ENCODE measurements around the gene AUTS2.

GRCh38 chr7:69749372-69749979 lies 151.2 kb downstream of the AUTS2 start:
- TF ChIP-seq CTCF (IDR thresholded peaks at IDR 0.05 in 2 of 3, conservative IDR thresholded peaks at IDR 0.05 in 1 of 3; ENCODE audit: insufficient read depth in 2 of 3, low read depth in 1 of 3, low read length in 3 of 3) (no peak), NRF1 (conservative IDR thresholded peaks at IDR 0.05 in 1 of 2, IDR thresholded peaks at IDR 0.05 in 1 of 2) (no peak), ZHX1 (conservative IDR thresholded peaks at IDR 0.05; ENCODE audit: low read length) (no peak), ZNF696 (CRISPR knock-in tag; conservative IDR thresholded peaks at IDR 0.05) (no peak), SMC3 (conservative IDR thresholded peaks at IDR 0.05; ENCODE audit: insufficient read depth, low read depth, low read length) (no peak), ZNF407 (IDR thresholded peaks at IDR 0.05; ENCODE audit: low read depth) (no peak), MAX (CRISPR knock-in tag; IDR thresholded peaks at IDR 0.05) (no peak), TBP (optimal IDR thresholded peaks at IDR 0.05; ENCODE audit: low read depth, low read length) (no peak), ZNF561 (CRISPR knock-in tag; conservative IDR thresholded peaks at IDR 0.05) (no peak), ZNF830 (CRISPR knock-in tag; IDR thresholded peaks at IDR 0.05) (no peak), RBFOX2 (IDR thresholded peaks at IDR 0.05; ENCODE audit: low read depth, low read length) (no peak), ZNF274 (IDR thresholded peaks at IDR 0.05; ENCODE audit: borderline replicate concordance, low read depth, low read length) (no peak), RFX7 (CRISPR knock-in tag; IDR thresholded peaks at IDR 0.05) (no peak)
- TF ChIP-seq, protein P1, sequence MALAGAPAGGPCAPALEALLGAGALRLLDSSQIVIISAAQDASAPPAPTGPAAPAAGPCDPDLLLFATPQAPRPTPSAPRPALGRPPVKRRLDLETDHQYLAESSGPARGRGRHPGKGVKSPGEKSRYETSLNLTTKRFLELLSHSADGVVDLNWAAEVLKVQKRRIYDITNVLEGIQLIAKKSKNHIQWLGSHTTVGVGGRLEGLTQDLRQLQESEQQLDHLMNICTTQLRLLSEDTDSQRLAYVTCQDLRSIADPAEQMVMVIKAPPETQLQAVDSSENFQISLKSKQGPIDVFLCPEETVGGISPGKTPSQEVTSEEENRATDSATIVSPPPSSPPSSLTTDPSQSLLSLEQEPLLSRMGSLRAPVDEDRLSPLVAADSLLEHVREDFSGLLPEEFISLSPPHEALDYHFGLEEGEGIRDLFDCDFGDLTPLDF (CRISPR knock-in tag; IDR thresholded peaks at IDR 0.05), result no peak
